DOHH2 (cell line): ENCODE data around the gene BMPER.

Source experiments
- H3F3A ChIP-seq: fragments of 200-600 bp; sonication (generic), shearing (Covaris generic); 2 replicates; pipeline ENCODE4 v1.6.0; 2016; ENCODE audit warnings: antibody characterized with exemption, mild to moderate bottlenecking; ENCODE audit not compliant: control insufficient read depth, insufficient read depth
- H3K27ac ChIP-seq: fragments of 200-600 bp; sonication (generic); 2 replicates; pipeline ENCODE4 v1.5.1; 2014; ENCODE audit warnings: low read depth, mild to moderate bottlenecking, low read length, moderate library complexity
- H3K27me3 ChIP-seq: fragments of 200-600 bp; sonication (generic); 2 replicates; pipeline ENCODE4 v1.6.1; 2014; ENCODE audit warnings: mild to moderate bottlenecking, low read length, mixed read lengths; ENCODE audit not compliant: control insufficient read depth
- H3K36me3 ChIP-seq: fragments of 200-600 bp; sonication (generic); 2 replicates; pipeline ENCODE4 v1.6.1; 2014; ENCODE audit warnings: mild to moderate bottlenecking, low read length, moderate library complexity, mixed read lengths; ENCODE audit not compliant: control insufficient read depth
- H3K4me1 ChIP-seq: fragments of 200-600 bp; sonication (generic); 2 replicates; pipeline ENCODE4 v1.6.1; 2014; ENCODE audit warnings: mild to moderate bottlenecking, low read length, mixed read lengths; ENCODE audit not compliant: control insufficient read depth
- H3K4me2 ChIP-seq: fragments of 200-600 bp; sonication (generic); 2 replicates; pipeline ENCODE4 v1.6.0; 2014; ENCODE audit warnings: mild to moderate bottlenecking, low read length, moderate library complexity
- H3K4me3 ChIP-seq: fragments of 200-600 bp; sonication (generic); 2 replicates; pipeline ENCODE4 v1.5.1; 2014; ENCODE audit warnings: mild to moderate bottlenecking, low read length, mixed read lengths
- H3K79me2 ChIP-seq: fragments of 200-600 bp; sonication (generic); 2 replicates; pipeline ENCODE4 v1.6.1; 2014; ENCODE audit warnings: mild to moderate bottlenecking, low read length, mixed read lengths; ENCODE audit not compliant: control insufficient read depth
- H3K9me2 ChIP-seq: fragments of 200-600 bp; sonication (generic); replicated peaks from 2 replicates; pipeline ENCODE4 v1.6.1; 2014; ENCODE audit warnings: mild to moderate bottlenecking, low read length, mixed read lengths; ENCODE audit not compliant: control insufficient read depth
- H3K9me3 ChIP-seq: fragments of 200-600 bp; sonication (generic); 2 replicates; pipeline ENCODE4 v1.6.1; 2014; ENCODE audit warnings: antibody characterized with exemption, low read length, mixed read lengths; ENCODE audit not compliant: control insufficient read depth, insufficient read depth
- H4K20me1 ChIP-seq: fragments of 200-600 bp; sonication (generic); 2 replicates; pipeline ENCODE4 v1.6.0; 2014; ENCODE audit warnings: low read depth, mild to moderate bottlenecking, antibody characterized with exemption, low read length, moderate library complexity; ENCODE audit not compliant: control insufficient read depth, insufficient read depth
- CTCF ChIP-seq: fragments of 200-600 bp; sonication (generic); IDR thresholded peaks from one replicate; pipeline ENCODE4 v1.5.1; 2014; ENCODE audit warnings: antibody characterized with exemption, mild to moderate bottlenecking, low read depth, low read length; ENCODE audit not compliant: poor library complexity, severe bottlenecking
- EZH2phosphoT487 ChIP-seq: fragments of 200-600 bp; sonication (generic); IDR thresholded peaks from 2 replicates; pipeline ENCODE4 v1.6.1; 2017; ENCODE audit warnings: borderline replicate concordance, mild to moderate bottlenecking, antibody characterized with exemption, low read length, moderate library complexity, mixed read lengths

BMPER gene

GRCh38 chr7:34133356-34133982, 228.1 kb downstream of the BMPER start:
- no peaks in the 10 kb centered on the region for H3K4me1 ChIP-seq
- H3K9me2 ChIP-seq, result no peaks in the 10 kb centered on the region
- H3K36me3 ChIP-seq, result no peaks in the 10 kb centered on the region
- TF ChIP-seq CTCF, result no peak
- no peak for TF ChIP-seq EZH2phosphoT487
- H3K27me3 ChIP-seq, result no peaks in the 10 kb centered on the region
- H3K27ac ChIP-seq, result no peak overlapping the region
- no peaks in the 10 kb centered on the region for H3F3A ChIP-seq
- no peak overlapping the region for H3K4me2 ChIP-seq
- H3K4me3 ChIP-seq, result no peak overlapping the region
- H3K9me3 ChIP-seq, result no peaks in the 10 kb centered on the region
- no peaks in the 10 kb centered on the region for H3K79me2 ChIP-seq
- no peaks in the 10 kb centered on the region for H4K20me1 ChIP-seq

- Histone ChIP-seq H3K4me1 (no peaks in the 10 kb centered on the region), H3K27me3 (no peaks in the 10 kb centered on the region), H3F3A (no peaks in the 10 kb centered on the region), H3K36me3 (no peaks in the 10 kb centered on the region), H3K4me3 (no peak overlapping the region), H3K9me3 (no peaks in the 10 kb centered on the region), H3K79me2 (no peaks in the 10 kb centered on the region), H3K4me2 (no peak overlapping the region), H3K9me2 (no peaks in the 10 kb centered on the region), H4K20me1 (no peaks in the 10 kb centered on the region), H3K27ac (no peak overlapping the region)
- TF ChIP-seq CTCF, result peak; percentile 82
- no peak for TF ChIP-seq EZH2phosphoT487
Measured at GRCh38 chr7:34133983-34134782, 228.8 kb downstream of the BMPER start.

GRCh38 chr7:34135924-34136323, 230.6 kb downstream of the BMPER start:
- no peak overlapping the region for H3K4me2 ChIP-seq

More at GRCh38 chr7:34135924-34136323, 230.6 kb downstream of the BMPER start:
- no peak overlapping the region for H3K4me3 ChIP-seq
- H3K9me3 ChIP-seq, result no peaks in the 10 kb centered on the region
- TF ChIP-seq CTCF (no peak), EZH2phosphoT487 (no peak)
- no peaks in the 10 kb centered on the region for H4K20me1 ChIP-seq
- no peaks in the 10 kb centered on the region for H3K9me2 ChIP-seq
- H3K79me2 ChIP-seq, result no peaks in the 10 kb centered on the region
- H3K27me3 ChIP-seq, result no peaks in the 10 kb centered on the region
- no peaks in the 10 kb centered on the region for H3F3A ChIP-seq
- H3K27ac ChIP-seq, result no peak overlapping the region
- no peaks in the 10 kb centered on the region for H3K4me1 ChIP-seq
- H3K36me3 ChIP-seq, result no peaks in the 10 kb centered on the region
